ENCODE measurements around the gene GABRA1.

DNA sequence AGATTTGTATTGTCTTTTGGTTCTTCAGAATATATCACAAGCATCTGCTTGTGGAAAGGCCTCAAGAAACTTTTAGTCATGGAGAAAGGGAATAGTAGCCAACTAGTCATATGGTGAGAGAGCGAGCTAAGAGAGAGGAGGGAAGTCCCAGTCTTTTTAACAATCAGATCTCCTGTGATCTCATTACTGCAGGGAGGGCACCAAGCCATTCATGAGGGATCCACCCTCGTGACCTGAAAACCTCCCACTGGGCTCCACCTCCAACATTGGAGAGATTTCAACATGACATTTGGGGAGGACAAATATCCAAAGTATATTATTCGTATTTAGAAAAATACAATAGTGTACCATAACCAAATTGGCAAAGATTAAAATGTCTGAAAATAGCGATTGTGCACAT, 99.0 kb downstream of the GABRA1 start:
- TF ChIP-seq, protein P1, sequence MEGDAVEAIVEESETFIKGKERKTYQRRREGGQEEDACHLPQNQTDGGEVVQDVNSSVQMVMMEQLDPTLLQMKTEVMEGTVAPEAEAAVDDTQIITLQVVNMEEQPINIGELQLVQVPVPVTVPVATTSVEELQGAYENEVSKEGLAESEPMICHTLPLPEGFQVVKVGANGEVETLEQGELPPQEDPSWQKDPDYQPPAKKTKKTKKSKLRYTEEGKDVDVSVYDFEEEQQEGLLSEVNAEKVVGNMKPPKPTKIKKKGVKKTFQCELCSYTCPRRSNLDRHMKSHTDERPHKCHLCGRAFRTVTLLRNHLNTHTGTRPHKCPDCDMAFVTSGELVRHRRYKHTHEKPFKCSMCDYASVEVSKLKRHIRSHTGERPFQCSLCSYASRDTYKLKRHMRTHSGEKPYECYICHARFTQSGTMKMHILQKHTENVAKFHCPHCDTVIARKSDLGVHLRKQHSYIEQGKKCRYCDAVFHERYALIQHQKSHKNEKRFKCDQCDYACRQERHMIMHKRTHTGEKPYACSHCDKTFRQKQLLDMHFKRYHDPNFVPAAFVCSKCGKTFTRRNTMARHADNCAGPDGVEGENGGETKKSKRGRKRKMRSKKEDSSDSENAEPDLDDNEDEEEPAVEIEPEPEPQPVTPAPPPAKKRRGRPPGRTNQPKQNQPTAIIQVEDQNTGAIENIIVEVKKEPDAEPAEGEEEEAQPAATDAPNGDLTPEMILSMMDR (IDR thresholded peaks at IDR 0.05; ENCODE audit: low read depth, low read length, poor library complexity, severe bottlenecking), result no peak
- no peak for TF ChIP-seq EZH2phosphoT487 (IDR thresholded peaks at IDR 0.05; ENCODE audit: borderline replicate concordance, low read length)
